GM19239 (cell line): ENCODE measurements around the gene CARMIL1.
A peak's percentile ranks its signal among the peaks of the same experiment; 100 is the strongest.

ENCODE experiments used
- DNase-seq: peaks from one replicate; pipeline ENCODE4 v3.0.0; 2011; ENCODE audit warnings: low spot score; ENCODE audit not compliant: insufficient read length
- FAIRE-seq: peaks from 2 replicates; lab custom pipeline; 2011; peaks lifted over from hg19 to GRCh38; lab: Jason Lieb, UNC

The CARMIL1 gene

DNA sequence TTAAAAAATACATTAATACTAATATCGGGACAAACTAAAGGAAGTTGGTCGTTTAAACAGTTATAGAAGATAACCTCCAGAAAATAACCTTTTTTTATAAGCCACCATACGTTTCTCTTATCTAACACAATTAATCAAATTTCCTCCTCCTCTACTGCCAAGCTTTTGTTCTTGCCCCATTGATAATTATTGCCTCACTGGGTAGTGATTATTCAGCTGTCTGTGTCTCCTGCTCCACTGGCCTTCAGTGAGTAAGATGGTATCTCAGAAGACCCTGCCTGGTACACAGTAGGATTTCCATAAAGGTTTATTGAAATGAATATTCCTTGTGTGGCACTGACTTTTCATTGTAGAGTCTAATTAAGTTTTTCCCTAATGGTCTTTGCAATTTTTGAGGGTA lies 207.4 kb downstream of the CARMIL1 start:
- DNase-seq: no peak
- FAIRE-seq: no peak

DNA sequence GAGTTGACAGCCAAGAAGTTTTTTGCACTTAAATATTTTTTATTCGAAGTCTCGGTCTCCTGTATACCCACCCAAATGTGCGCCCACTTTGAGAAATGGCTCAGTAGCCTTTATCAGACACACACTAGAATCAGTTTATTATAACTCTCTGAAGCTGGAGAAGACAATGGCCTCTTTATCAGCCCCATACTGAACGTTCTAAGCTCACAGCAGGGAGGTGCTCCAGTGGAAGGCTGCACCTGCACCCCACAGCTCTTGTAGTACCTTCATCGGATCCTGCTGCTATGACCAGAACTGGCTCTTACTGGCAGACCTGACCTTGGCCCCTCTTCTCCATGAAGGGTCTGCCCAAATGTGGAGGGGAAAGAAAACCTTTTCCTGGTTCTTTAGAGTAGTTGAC lies 207.8 kb downstream of the CARMIL1 start:
- no peak for FAIRE-seq
- DNase-seq: no peak

DNA sequence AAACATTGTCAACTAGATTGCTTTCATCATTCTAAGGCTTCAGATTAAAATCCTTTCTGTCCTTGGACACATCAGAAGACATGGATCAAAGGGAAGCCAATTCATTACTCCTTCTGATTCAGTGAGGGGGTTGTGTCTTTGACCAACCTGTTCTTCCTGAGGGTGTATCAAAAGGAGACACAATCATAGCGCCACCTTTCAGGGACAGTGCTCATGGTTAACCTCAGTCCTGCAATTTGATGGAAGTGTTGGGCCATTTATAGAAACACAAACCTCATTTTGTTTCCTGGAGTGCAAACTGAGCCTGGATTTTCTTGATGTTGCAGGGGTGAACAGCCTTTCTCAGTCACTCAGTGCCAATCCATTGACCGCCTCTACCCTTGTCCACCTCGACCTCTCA lies 209.0 kb downstream of the CARMIL1 start:
- DNase-seq (no peak), FAIRE-seq (no peak)

DNA sequence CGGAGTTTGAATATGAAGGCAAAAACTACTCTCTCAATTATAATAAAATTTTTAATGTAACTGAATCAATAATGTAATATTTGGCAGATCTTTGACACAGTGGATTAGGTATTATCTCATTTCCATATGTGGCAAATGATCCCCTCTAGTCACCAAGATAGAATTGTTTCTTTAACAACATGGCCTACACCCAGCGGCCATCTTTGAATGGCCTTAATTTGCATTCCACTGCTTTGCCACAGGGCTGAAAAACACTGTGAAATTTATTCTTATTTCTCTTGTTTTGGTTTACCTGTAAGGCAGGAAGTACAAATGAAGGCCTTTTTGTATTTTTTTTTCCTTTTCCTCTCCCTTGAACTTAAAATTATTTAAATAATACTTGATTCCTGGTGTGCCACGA lies 210.2 kb downstream of the CARMIL1 start:
- no peak for FAIRE-seq

DNA sequence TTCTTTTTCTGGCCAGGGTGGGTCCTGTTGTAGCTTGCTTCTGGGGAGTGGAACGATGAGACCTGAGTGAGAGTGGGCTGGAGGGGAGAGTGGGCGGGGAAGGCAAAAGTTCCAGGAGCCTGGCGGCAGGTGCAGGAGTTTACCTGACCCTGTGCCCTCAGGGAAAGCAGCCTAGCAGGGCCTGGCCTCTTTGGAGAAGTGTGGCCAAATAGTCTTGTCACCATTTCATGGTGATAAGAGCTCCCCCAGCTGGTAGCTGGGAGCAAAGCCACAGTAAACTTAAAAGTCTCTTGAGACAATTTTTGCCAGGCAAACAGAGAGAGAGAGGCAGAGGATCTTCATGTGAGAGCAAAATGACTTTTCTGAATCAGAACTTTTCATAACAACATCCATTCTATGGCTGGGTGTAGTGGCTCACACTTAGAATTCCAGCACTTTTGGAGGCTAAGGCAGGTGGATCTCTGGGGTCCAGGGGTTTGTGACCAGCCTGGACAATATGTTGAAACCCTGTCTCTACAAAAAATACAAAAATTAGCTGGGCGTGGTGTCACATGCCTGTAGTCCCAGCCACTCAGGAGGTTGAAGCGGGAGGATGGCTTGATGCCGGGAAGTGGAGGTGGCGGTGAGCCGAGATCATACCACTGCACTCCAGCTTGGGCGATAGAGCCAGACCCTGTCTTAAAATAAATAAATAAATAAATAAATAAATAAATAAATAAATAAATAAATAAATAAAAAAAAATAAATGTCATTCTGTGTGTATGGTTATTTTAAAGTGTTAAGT lies 211.0 kb downstream of the CARMIL1 start:
- peak; percentile 96 for FAIRE-seq
- peak; percentile 40 for DNase-seq

More for the DNA sequence above, 210.2 kb downstream of the CARMIL1 start:
- no peak for DNase-seq

DNA sequence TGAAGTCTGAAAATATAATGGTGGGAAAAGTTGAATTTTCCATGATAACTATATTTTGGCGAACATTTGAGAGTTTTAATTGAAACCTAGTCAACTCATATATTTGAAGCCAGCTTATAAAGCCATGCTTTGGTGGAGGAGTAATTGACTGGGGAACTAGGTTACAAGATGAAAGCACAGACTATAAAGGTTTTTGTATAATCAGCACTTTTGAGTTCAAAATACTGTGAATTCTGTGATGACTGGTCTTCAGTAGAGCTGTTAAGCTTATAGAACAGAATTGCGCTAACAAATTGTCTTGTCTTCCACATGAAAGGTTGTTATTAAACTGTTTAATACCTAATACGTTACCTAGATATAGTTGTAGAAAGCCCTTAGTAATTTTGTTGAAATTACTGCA lies 213.8 kb downstream of the CARMIL1 start:
- DNase-seq (no peak), FAIRE-seq (no peak)

DNA sequence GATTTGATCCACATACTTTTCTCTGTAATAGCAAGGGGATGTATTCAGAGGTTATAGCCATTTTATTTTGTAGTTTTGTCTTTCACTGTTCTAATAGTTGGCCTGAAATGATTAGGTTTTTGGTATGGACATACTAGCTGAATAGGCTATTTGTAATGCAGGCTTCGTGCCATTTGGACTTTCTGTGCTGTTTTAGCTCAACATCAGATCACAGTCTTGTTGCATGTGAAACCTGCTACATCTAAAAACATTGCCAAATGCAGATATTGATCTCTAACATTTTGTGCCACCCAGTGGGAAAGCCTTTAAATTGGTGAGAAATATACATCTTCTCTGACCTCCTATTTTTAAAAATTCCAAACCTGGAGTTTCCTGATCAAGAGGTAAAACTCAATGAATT lies 215.3 kb downstream of the CARMIL1 start:
- no peak for DNase-seq
- FAIRE-seq: no peak

DNA sequence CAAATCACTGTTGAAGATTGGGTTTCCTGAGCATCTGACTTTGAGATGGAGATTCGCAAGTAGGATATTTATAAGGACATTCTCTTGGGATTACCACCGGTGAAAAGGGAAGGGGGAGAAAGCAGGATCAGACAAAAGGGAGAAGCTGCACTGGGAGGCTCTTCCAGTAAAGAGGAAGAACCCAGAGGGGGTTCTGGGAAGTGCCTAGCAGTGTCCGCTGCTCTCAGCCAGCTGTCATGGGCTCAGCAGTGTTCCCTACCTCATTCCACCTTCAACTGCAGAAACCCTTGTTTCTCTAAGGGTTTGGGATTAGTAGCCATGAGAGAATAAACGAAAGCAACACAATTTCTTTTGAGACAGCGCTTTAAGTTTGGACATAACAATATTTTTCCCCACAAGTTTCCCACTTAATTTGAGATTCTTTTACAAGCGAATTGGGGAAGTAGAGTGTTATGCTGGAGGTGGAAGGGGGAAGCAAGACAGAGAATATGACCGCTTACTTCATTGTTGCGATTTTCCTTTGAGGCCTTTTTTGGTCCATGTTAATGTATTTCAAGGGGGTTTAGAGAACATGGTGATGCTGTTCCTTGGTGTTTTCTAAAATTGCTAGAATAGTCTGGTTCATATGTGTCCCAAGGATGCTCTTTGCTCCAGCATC lies 218.3 kb downstream of the CARMIL1 start:
- no peak for FAIRE-seq

DNA sequence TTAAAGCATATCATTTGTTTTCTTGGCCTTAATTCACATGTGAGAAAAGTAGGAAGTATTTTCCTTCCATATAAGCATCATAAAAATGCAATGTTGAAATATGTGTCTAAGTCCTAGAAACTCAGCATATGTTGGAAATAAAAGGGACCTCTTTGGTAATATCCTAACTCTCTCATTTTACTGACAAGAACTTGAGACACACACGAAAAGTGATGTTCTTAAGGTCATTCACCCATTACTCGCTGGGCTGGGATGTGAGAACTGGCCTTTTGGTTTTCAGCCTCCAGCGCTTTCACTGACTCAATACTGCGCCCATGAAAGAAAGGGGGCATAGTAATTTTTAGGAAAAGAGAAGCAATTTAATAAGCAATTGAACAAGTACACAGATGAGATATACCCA lies 219.3 kb downstream of the CARMIL1 start:
- FAIRE-seq: no peak
- DNase-seq: no peak

More for the DNA sequence above, 218.3 kb downstream of the CARMIL1 start:
- DNase-seq: no peak

DNA sequence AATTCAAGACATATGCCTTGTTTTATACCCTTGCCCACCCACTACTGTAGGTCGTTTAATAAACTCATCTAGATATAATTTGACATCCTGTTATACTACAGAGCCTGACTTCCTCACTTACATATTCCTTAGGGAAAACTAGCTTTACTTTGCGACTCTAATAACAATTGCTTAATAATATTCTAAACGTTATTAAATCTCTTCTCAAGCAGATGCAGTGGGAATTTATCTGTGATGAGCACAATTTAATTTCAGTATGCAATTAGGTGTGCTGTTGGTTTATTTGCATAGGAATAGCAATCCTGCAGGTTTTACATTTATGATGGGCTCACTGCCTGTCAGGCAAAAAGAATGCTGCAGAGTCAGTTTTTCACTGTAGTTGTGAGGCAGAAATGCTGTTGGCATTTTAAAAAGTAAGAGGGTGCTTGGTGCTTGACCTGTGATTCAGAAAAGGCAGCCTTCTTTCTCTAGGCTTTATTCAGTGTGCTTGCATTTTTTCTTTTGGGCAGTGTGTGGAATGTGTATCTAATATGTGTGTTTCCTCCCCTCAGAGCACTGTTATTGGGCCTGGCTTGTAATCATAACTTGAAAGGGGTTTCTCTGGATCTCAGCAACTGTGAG lies 220.6 kb downstream of the CARMIL1 start:
- no peak for DNase-seq
- no peak for FAIRE-seq

DNA sequence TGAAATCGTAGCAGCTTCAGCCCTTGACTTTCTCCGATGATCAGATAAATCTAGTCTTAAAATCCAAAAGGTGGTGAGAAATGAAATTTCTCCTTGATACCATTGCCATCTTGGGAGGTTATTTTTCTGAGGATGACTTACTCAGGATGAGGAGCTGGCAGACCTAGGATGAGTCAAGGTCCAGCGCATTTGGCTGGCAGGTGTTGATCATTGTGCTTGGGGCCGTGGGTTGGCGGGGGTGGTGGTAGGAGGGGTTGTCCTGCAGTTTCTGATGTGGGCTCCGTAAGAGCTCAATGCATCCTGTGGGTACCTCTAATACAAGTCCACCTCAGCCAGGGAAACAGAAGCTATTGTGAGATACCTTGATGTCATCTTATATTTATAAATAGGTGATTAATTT lies 224.5 kb downstream of the CARMIL1 start:
- no peak for DNase-seq
- no peak for FAIRE-seq

DNA sequence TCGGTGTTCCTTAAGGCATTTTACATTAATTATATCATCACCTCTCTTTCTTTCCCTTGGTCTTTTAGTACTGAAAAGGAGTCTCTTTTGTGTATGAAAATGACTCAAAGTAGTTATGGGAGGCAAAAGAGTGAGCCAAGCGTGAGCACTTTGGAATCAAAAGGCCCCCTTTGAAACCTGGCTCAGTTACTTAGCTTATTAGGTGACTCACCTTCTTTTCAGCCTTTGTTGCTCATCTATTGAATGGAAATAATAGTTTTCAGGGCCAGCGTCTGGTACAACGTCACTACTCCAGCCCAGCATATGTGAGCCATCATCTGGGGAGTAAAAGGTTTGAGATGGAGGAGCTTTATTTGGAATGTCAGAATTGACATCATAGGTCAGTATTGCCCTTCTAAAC lies 225.5 kb downstream of the CARMIL1 start:
- DNase-seq: no peak

DNA sequence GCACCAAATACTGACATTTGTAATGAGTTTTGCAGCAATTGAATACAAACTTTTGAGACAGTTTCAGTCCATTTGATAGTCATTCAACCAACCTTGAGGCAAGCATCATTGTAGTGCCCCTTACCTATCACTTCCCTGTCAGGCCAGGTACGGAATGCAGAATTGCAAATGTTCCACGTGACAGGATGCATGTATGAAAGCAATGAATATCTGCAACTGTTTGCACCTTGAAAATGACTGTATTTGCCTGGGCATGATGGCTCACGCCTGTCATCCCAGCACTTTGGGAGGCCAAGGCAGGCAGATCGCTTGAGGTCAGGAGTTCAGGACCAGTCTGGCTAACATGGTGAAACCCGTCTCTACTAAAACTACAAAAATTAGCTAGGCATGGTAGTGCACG lies 226.8 kb downstream of the CARMIL1 start:
- DNase-seq: no peak
- no peak for FAIRE-seq

More for the DNA sequence above, 225.5 kb downstream of the CARMIL1 start:
- no peak for FAIRE-seq

DNA sequence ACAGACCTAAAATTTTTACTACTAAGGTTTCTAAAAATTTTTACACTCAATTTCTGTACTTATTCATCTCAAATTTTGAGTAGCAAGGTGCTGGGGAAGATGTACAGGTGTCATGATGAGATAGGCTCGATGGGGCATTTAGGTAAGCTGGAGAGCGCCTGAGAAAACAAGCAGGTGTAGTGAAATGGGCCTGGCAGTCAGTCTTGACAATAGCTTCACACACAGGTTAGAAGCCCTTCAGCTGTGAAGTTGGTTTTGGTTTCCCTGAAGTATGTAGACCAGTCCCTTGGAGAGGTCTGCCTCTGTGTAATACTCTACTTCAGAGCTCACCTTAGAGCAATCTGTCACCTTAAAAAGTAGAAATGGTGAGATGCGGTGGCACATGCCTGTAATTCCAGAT lies 228.9 kb downstream of the CARMIL1 start:
- FAIRE-seq (no peak), DNase-seq (no peak)

DNA sequence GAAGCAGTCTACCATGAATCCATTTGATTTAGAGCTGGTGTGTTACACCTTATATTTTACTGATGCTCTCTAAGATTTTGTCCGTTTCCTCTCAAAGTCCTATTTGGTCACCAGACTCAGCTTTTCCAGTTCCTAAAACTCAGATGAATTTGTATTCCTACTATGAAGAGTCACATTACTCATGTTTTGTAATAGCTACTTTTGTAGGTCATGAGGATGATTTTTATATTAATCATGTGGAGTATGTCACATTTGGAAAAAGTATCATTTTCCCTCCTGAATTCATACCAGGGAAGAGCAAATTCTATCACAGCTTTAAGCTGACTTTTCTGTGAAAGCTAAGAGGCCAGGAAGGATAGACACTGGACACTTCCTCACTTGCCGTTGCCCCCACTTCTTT lies 232.2 kb downstream of the CARMIL1 start:
- FAIRE-seq: no peak
- DNase-seq: no peak

DNA sequence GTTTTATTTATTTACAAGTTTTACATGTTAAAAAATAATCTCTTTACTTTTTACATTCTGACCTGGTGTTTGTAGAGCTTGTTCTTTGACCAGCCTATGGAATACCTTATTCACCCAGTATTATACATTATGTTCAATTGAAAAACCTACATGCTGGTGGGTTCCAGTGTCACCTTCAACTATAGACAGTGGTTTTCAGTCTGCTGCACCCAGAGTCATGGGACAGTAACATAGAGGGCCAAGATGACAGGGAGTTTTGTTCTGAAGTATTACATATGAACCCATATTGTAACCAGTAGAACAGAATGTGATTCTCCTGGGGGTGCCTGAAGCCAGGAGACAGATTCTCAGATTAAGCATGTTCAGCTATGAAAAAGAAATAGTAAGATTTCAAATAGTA lies 233.4 kb downstream of the CARMIL1 start:
- FAIRE-seq (no peak), DNase-seq (no peak)

DNA sequence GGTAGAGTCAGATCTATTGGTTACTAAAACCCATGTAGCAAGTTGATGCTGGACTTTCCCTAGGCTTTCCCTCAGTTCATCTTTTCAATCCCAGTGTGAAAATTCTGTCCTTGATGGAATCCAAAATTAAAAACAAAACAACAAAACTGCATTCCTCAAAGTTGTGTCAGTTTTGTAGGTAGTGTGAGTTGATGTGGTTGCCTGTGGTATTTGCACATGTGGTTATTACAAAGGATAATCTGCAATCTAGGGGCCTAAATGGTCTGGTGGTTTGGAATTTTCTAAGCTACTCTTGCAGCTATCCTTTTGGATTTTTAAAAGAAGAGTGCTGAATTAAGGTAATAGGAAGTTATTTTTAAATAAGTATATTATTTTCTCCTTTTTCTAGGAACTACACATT lies 240.7 kb downstream of the CARMIL1 start:
- FAIRE-seq: no peak

DNA sequence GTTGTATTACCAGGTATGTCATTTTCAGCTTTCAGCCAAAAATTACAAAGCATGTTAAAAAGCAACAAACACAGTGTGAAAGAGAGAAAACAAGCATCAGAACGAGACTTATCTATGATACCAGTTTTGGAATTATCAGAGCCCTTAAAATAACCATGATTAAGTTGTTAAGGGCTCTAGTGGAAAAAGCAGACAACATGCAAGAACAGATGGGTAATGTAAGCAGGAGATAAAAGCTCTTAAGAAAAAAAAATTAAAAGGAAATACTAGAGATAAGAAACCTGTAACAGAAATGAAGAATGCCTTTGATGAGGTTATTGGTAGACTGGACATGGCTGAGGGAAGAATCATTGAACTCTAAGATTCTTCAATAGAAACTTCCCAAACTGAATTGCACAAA lies 245.4 kb downstream of the CARMIL1 start:
- FAIRE-seq (peak; percentile 14), DNase-seq (no peak)

More for the DNA sequence above, 240.7 kb downstream of the CARMIL1 start:
- DNase-seq: no peak

DNA sequence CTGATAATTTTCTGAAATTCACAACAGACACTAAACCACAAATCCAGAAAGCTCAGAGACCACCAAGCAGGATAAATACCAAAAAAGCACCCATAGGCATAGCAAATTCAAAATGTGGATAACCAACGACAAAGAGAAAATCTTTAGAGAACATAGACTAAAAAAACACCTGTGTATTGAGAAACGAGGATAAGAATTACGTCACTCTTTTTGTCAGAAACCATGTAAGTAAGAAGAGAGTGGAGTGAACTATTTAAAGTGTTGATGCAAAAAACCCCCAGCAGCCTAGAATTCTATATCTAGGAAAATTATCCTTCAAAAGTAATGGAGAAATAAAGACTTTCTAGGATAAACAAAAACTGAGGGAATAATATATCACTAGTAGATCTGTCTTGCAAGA lies 245.9 kb downstream of the CARMIL1 start:
- DNase-seq: no peak
- FAIRE-seq: no peak

DNA sequence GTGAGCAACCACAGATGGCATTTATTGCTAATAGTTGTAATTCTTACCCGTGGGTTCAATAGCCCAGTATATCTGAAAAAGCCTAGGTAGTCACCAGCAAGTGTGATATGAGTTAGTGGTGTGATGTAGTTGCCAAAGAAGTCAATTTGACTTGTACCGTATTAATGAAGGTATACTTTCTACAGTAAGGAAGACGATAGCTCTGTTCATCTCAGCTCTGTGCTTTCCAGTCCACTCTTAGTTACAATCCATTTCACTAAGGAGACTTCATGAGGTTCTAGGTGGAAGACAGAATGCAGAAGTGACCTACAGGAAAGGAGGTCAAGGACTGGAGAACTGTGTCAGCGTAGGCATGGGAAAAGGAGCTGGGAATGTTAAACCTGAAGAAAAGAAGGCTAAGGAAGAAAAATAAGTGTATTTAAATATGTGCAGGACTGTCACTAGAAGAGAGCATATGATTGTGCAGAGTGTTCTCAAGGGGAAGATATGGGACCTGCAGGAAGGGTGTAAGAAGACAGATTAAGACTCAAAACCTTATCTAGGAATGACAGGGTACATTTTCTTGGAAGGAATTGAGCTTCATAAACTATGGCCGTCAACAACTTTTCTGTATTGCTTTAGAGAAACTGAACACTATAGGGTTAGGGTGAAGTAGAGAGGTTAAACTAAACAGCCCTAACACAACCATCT lies 255.9 kb downstream of the CARMIL1 start:
- FAIRE-seq (no peak), DNase-seq (no peak)
